Psoas muscle (tissue), 8 donors: ENCODE measurements around the gene MZF1. TPM values are rescaled to one million over a fixed set of nuclear protein-coding genes. Genes with fewer than 3 reads are reported as not detected.
A peak's percentile ranks its signal among the peaks of the same experiment; 100 is the strongest.
"Not testable (repeated sequence)": the region's sequence is repeated elsewhere in the genome, so short reads cannot be mapped to it uniquely, and the experiment has no call there.

Experiments used
- ATAC-seq, 4 donors: fragments of 200-7000 bp; cut with Tn5 transposase; one replicate each; pipeline ENCODE4 v1.9.1; 2020; ENCODE audit warnings: moderate library complexity in 3 of 4, mild to moderate bottlenecking in 2 of 4
- DNase-seq, 2 donors: peaks; one replicate each; pipeline ENCODE4 v3.0.0-alpha.2; 2020
- H3K27ac ChIP-seq: fragments of 200-600 bp; one replicate; pipeline ENCODE4 v1.8.0; 2022
- H3K27me3 ChIP-seq, 3 donors: fragments of 200-600 bp in 1 of 3; one replicate each; pipeline versions ENCODE4 v1.6.1 to v1.8.0; 2013 to 2022; ENCODE audit warnings: low read length in 2 of 3, mild to moderate bottlenecking in 2 of 3, moderate library complexity in 1 of 3; ENCODE audit not compliant: insufficient read depth in 3 of 3
- H3K36me3 ChIP-seq, 2 donors: fragments of 200-600 bp in 1 of 2; one replicate each; pipeline versions ENCODE4 v1.6.1 to v1.8.0; 2013 to 2022; ENCODE audit warnings: low read depth in 1 of 2, mild to moderate bottlenecking in 1 of 2, moderate library complexity in 1 of 2; ENCODE audit not compliant: insufficient read depth in 1 of 2
- H3K4me1 ChIP-seq: fragments of 200-600 bp; one replicate; pipeline ENCODE4 v1.8.0; 2022
- H3K4me3 ChIP-seq: fragments of 200-600 bp; one replicate; pipeline ENCODE4 v1.8.0; 2022; ENCODE audit warnings: mild to moderate bottlenecking
- H3K9me3 ChIP-seq: fragments of 200-600 bp; one replicate; pipeline ENCODE4 v1.8.0; 2022
- CTCF ChIP-seq: fragments of 200-600 bp; IDR thresholded peaks from one replicate; pipeline ENCODE4 v1.8.0; 2022; ENCODE audit warnings: antibody characterized with exemption
- WGBS, 3 donors: extraction: QIAGEN DNeasy Blood & Tissue Kit; methylation state at CpG; one replicate each; pipeline versions ENCODE4 v1.1.6 to v1.1.7; 2013; 5-methylcytosine and 5-hydroxymethylcytosine counted together
- intact Hi-C, 2 donors: fragments of 100-400 bp; cut with DNase I; formaldehyde crosslinking; loops; one replicate each; pipeline versions ENCODE4 v1.11.0 to v1.14.2; 2022
- long read RNA-seq, 2 donors: library from polyadenylated mRNA; unstranded; transcript quantifications; one replicate each; pipeline ENCODE4 v2.0.0, GENCODE V29; 2021
- polyA plus RNA-seq, 3 donors: library from polyadenylated mRNA; stranded (reverse); fragments of 200-250 nt; gene quantifications; one replicate each; pipeline ENCODE4 v1.2.3, GENCODE V29; 2013
- total RNA-seq, 4 donors: library from RNA; stranded (reverse); fragmentation: NEBNext Ultra II Directional in 2 of 4; extraction: Animal tissue kit (Norgen Biotek cat#: 25700) in 2 of 4; gene quantifications; one replicate each; pipeline versions ENCODE4 v1.2.1 to v1.2.4, GENCODE V29; 2021 to 2023
- donor health status: healthy with polysubstance abuse.
- donor health status: DM: no; HTN: no; CAD: no; lungs with moderate emphysema.
- donor health status: Bipolar disorder and iron deficiency.
- donor health status: healthy.
- donor health status: DM: yes; HTN: yes; CAD: no.
- donor health status: DM: no; HTN: no; CAD: no.
- donor health status: DM: no; HTN: no; CAD: no.
- donor health status: DM: yes; HTN: yes; CAD: no.

MZF1 gene
- total RNA-seq (10 to 100 TPM in 2 of 4 donors, 1 to 10 TPM in 2; 8.2 to 13.0 (median 11.1) TPM), polyA plus RNA-seq (10 to 100 TPM in 1 of 3 donors, 1 to 10 TPM in 2; 5.0 to 12.5 (median 8.2) TPM)
- long read RNA-seq, donor 1, transcript MZF1-207 (1 exons, 2,683 nt) = major isoform, 6 of 18 reads
- long read RNA-seq, donor 1, partial matches to known transcripts = 8 of 18 reads
- long read RNA-seq, donor 1, other reads (novel, unspliced or antisense) = 2 of 18 reads
- long read RNA-seq, donor 2, transcript MZF1-207 (1 exons, 2,683 nt) = major isoform, 6 of 22 reads
- long read RNA-seq, donor 2, partial matches to known transcripts = 5 of 22 reads
- long read RNA-seq, donor 2, other reads (novel, unspliced or antisense) = 7 of 22 reads

- peak within 1 kb of the TSS; percentile 94 for H3K4me3 ChIP-seq
- no peaks in the 10 kb centered on the region for H3K9me3 ChIP-seq
- peak; percentile 80 to 82 (median 80) for ATAC-seq
- peak; percentile 100 for DNase-seq
- peak; percentile 11 for TF ChIP-seq CTCF
- H3K27me3 ChIP-seq = no peaks in the 10 kb centered on the region
- peak within 1 kb of the TSS; percentile 99 for H3K27ac ChIP-seq
- 0 to 1% (median 0%) methylated on average over 54 to 75 of the region's 75 CpGs for WGBS, 3 donors
- intact Hi-C loops = loop anchor here in 1 of 2 donors (1.0 kb wide), 1 partner anchor 14 kb away; no protein-coding TSS in a partner anchor
- peaks cover 2 to 33% of the 10 kb centered on the region in 2 donors for H3K36me3 ChIP-seq
- peaks cover 18% of the 10 kb centered on the region for H3K4me1 ChIP-seq
Measured at GRCh38 chr19:58572818-58573657, at the start of gene MZF1. Gene MZF1, minus strand, starts transcription at chr19:58573335. Its CDS starts 1,946 bp downstream, at chr19:58571389.

- H3K4me1 ChIP-seq, H3K9me3 ChIP-seq, H3K36me3 ChIP-seq, intact Hi-C loops, DNase-seq, H3K27me3 ChIP-seq, H3K27ac ChIP-seq, H3K4me3 ChIP-seq: not testable (repeated sequence)
- WGBS, 3 donors = 90 to 92% (median 90%) methylated on average over 4 to 28 of the region's 28 CpGs
- ATAC-seq = peak in 1 of 4 donors; percentile 42
Measured at GRCh38 chr19:58607213-58607612, 34.1 kb upstream of the MZF1 start.

GRCh38 chr19:58606251-58606896 is 33.2 kb upstream of the MZF1 start:
- DNase-seq, H3K36me3 ChIP-seq, ATAC-seq, H3K4me1 ChIP-seq, H3K27ac ChIP-seq, H3K27me3 ChIP-seq, H3K4me3 ChIP-seq, H3K9me3 ChIP-seq, intact Hi-C loops: not testable (repeated sequence)
- WGBS, 3 donors = 70 to 77% (median 74%) methylated on average over 31 to 62 of the region's 62 CpGs

- Histone ChIP-seq H3K9me3 (no peaks in the 10 kb centered on the region), H3K4me1 (peaks cover 4% of the 10 kb centered on the region), H3K4me3 (no peak overlapping the region), H3K36me3 (peaks cover 0 to 31% of the 10 kb centered on the region in 2 donors), H3K27me3 (no peaks in the 10 kb centered on the region), H3K27ac (no peak overlapping the region)
- 80 to 86% (median 81%) methylated on average over 4 of the region's 4 CpGs for WGBS, 3 donors
- intact Hi-C loops = no loop called here
- no peak for DNase-seq
- no peak for TF ChIP-seq CTCF
- ATAC-seq = no peak
Measured at GRCh38 chr19:58586133-58586765, 13.1 kb upstream of the MZF1 start.

GRCh38 chr19:58585442-58586132 is 12.5 kb upstream of the MZF1 start:
- Histone ChIP-seq H3K4me1 (peaks cover 4% of the 10 kb centered on the region), H3K27me3 (no peaks in the 10 kb centered on the region), H3K27ac (no peak overlapping the region), H3K4me3 (no peak overlapping the region), H3K9me3 (no peaks in the 10 kb centered on the region), H3K36me3 (peaks cover 0 to 31% of the 10 kb centered on the region in 2 donors)
- intact Hi-C loops = no loop called here
- no peak for DNase-seq
- ATAC-seq = no peak
- no peak for TF ChIP-seq CTCF
- WGBS, 3 donors = 77 to 84% (median 79%) methylated on average over 6 of the region's 6 CpGs
